Measurements from ENCODE around the gene SERPINB5.

Gene SERPINB5, protein sequence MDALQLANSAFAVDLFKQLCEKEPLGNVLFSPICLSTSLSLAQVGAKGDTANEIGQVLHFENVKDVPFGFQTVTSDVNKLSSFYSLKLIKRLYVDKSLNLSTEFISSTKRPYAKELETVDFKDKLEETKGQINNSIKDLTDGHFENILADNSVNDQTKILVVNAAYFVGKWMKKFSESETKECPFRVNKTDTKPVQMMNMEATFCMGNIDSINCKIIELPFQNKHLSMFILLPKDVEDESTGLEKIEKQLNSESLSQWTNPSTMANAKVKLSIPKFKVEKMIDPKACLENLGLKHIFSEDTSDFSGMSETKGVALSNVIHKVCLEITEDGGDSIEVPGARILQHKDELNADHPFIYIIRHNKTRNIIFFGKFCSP

DNA sequence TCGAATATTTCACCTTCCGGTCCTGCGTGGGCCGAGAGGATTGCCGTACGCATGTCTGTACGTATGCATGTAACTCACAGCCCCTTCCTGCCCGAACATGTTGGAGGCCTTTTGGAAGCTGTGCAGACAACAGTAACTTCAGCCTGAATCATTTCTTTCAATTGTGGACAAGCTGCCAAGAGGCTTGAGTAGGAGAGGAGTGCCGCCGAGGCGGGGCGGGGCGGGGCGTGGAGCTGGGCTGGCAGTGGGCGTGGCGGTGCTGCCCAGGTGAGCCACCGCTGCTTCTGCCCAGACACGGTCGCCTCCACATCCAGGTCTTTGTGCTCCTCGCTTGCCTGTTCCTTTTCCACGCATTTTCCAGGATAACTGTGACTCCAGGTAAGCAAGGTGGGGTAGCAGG, at the start of gene SERPINB5:
SERPINB5 (plus strand) TSS at position 291 of the 400 bp plus-strand sequence. CDS start 7,471 bp downstream, outside the sequence.
- peaks cover 5 to 25% of the 10 kb centered on the region in 2 donors for H3K27me3 Mint-ChIP-seq
- no peak within 1 kb of the TSS for H3K27ac Mint-ChIP-seq
- no peak for ATAC-seq (replicated peaks)
- H3K9me3 Mint-ChIP-seq: no peaks in the 10 kb centered on the region
- no peak for DNase-seq
- no peaks in the 10 kb centered on the region for H3K4me1 Mint-ChIP-seq
- H3K4me3 Mint-ChIP-seq: no peak within 1 kb of the TSS
- no peaks in the 10 kb centered on the region for H3K36me3 Mint-ChIP-seq

DNA sequence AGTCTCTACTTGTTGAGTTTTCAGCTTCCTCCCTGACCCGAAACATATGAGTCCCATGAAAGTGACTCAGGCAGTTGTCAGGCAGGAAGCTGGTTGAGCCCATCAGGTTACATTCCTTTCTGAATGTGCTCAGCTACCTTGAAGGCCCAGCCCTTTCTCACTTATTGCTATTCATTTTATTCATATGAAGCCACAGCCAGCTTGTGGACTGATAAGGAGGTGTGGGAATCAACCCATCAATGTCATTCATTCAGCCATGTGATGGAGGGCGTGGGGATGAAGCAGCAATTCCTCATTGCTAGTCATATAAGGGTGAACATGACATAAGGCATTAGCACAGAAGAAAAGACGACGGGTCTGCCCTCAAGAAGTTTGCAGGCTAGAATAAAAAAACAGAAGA, 49.2 kb upstream of the SERPINB5 start:
- Mint-ChIP-seq H3K36me3 (no peaks in the 10 kb centered on the region), H3K4me3 (no peak overlapping the region), H3K27ac (no peak overlapping the region), H3K27me3 (peaks cover 9 to 18% of the 10 kb centered on the region in 2 donors), H3K4me1 (peaks cover 10 to 11% of the 10 kb centered on the region in 2 donors), H3K9me3 (no peaks in the 10 kb centered on the region)
- DNase-seq (no peak), ATAC-seq (replicated peaks) (no peak)

DNA sequence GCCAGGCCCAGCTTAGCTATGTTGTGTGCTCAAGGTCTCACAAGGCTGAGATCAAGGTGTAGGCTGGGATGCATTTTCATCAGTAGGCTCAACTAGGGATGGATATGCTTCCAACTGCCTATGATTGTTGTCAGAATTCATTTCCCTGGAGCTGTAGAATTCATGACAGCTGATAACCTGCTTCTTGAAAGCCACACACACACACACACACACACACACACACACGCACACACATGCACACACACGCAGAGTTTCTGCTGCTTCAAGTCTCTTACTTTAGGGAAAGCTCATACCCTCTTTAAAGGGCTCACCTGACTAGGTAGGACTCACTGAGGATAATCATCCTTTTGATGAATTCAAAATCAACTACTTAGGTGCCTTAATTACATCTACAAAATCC, 46.2 kb upstream of the SERPINB5 start:
- ATAC-seq (replicated peaks): no peak
- Mint-ChIP-seq H3K27me3 (peaks cover 9 to 24% of the 10 kb centered on the region in 2 donors), H3K4me3 (no peak overlapping the region), H3K27ac (no peak overlapping the region), H3K36me3 (no peaks in the 10 kb centered on the region), H3K4me1 (no peaks in the 10 kb centered on the region), H3K9me3 (no peaks in the 10 kb centered on the region)
- no peak for DNase-seq

DNA sequence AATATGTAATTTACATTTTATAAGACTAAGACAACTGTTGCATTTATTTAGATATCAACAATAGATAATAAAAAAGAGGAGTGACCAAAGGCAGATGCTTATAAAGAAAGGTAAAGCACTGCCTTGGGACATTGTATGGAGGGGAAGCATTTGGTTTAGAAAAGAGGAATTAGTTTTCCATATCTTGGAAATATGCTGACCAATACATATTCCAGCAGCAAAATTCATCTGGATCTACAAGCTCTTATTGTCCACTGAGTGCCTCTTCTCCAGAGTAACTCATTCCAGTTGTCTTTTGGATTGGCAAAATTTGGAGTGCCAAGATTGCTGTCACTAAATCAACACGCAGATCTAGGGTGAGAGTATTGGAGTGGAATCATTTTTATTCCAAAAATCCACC, 45.6 kb upstream of the SERPINB5 start:
- ATAC-seq (replicated peaks): no peak
- Mint-ChIP-seq H3K27ac (no peak overlapping the region), H3K4me1 (no peaks in the 10 kb centered on the region), H3K27me3 (peaks cover 12 to 23% of the 10 kb centered on the region in 2 donors), H3K9me3 (no peaks in the 10 kb centered on the region), H3K4me3 (no peak overlapping the region), H3K36me3 (no peaks in the 10 kb centered on the region)
- no peak for DNase-seq

DNA sequence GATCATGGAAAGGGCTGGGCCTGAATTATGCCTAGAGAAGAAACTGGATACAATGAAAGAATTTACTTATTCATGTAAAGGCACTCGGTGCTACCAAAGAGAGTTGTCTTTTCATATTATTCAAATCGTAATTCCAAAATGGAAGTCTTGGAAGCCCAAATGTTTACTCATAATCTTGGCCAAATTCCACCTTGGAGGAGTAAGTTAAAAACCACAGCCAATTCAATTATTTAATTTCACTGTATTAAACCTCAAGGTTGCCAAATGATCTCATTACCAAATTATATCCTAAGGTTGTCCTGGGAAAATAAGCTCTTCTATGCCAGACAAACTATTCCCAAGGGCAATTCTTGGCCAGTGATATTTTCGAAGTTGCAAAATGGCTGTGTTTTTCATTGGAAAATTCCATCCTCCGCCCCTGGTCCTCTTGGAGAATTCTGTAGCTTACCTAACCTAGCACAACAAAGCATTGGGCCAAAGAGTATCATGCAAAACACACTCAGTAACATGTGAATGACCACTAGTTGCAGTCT, 43.4 kb upstream of the SERPINB5 start:
- ATAC-seq (replicated peaks) (no peak), DNase-seq (no peak)
- Mint-ChIP-seq H3K4me3 (no peak overlapping the region), H3K27me3 (peaks cover 14 to 23% of the 10 kb centered on the region in 2 donors), H3K9me3 (no peaks in the 10 kb centered on the region), H3K36me3 (no peaks in the 10 kb centered on the region), H3K27ac (no peak overlapping the region), H3K4me1 (no peaks in the 10 kb centered on the region)

DNA sequence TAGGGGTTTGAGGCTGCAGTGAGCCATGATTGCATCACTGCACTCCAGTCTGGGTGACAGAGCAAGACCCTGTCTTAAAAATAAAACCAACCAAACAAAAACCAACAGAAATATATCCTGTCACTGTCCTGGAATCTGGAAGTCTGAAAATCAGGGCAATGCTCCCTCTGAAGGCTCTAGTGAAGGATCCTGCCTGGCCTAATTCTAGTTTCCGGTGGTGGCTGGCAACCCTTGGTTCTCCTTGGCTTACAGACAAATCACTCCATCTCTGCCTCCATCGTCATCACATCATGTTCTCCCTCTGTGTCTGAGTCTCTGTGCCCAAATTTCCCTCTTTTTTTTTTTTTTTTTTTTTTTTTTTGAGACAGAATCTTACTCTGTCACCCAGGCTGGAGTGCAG, 38.6 kb upstream of the SERPINB5 start:
- DNase-seq: no peak
- Mint-ChIP-seq H3K27me3 (peaks cover 6 to 13% of the 10 kb centered on the region in 2 donors), H3K36me3 (no peaks in the 10 kb centered on the region), H3K4me1 (peaks cover 0 to 2% of the 10 kb centered on the region in 2 donors), H3K27ac (no peak overlapping the region), H3K4me3 (no peak overlapping the region), H3K9me3 (no peaks in the 10 kb centered on the region)
- ATAC-seq (replicated peaks): no peak

DNA sequence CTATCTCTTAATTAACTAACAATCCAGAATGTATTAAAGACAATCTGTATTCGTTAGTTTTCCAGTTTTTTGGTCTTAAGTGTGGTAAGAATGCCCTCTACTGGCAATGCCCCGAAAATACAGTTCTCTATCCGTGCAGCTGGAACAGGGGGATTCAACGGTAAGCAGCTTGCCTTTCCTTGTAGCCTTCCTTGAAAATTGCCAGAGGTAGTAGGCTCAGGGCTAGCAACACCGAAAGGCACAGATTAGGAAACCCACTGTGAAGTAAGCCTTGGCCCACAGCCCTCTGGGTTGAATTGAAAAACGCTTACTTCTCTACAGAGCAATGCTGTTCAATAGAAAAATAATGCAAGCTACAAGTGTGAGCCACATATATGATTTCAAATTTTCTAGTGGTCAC, 37.4 kb upstream of the SERPINB5 start:
- ATAC-seq (replicated peaks) (peak; percentile 50 to 61), DNase-seq (peak; percentile 12)
- peaks cover 6 to 7% of the 10 kb centered on the region in 2 donors for H3K27me3 Mint-ChIP-seq
- H3K9me3 Mint-ChIP-seq: no peaks in the 10 kb centered on the region
- peaks cover 5 to 9% of the 10 kb centered on the region in 2 donors for H3K4me1 Mint-ChIP-seq
- no peak overlapping the region for H3K27ac Mint-ChIP-seq
- no peak overlapping the region for H3K4me3 Mint-ChIP-seq
- no peaks in the 10 kb centered on the region for H3K36me3 Mint-ChIP-seq

DNA sequence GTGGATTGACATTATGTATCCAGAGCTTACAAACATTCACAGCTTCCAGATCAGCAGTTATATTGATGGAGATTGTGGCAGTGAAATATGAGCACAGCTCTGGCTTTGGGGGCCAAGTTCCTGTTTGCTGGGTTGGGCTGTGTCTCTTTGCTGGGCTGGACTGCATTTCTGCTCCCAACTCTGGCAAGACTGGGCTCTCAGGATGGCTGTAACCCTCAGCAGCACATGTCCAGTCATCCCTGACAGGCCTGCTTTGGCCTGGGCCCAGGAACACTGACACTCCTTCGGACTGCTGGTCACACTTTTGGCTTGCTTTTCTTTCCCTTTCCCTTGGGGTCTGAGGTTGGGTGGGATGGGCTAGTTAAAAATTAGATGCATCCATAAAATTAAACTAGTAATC, 36.5 kb upstream of the SERPINB5 start:
- H3K27ac Mint-ChIP-seq: no peak overlapping the region
- H3K4me1 Mint-ChIP-seq: peaks cover 11 to 18% of the 10 kb centered on the region in 2 donors
- peaks cover 6 to 7% of the 10 kb centered on the region in 2 donors for H3K27me3 Mint-ChIP-seq
- ATAC-seq (replicated peaks): no peak
- H3K4me3 Mint-ChIP-seq: no peak overlapping the region
- no peaks in the 10 kb centered on the region for H3K36me3 Mint-ChIP-seq
- no peak for DNase-seq
- no peaks in the 10 kb centered on the region for H3K9me3 Mint-ChIP-seq

DNA sequence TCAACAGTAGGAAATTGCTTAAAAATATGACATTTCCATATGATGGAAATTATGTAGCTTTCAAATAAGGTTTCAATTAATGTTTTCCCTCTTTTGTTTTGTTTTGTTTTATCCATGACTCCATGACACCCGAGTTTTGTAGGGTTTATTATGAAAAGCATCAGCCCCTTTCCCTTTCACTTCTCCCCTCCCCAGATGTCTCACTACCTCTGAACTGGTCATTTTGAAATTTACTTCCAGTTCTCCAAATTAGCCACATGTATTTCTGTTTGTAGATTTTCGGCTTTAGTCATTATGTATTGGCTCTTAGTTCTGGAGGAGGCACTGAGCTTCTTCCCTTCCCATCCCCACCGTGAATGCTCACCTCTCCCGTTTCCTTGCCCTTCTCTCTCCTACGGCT, 35.9 kb upstream of the SERPINB5 start:
- H3K36me3 Mint-ChIP-seq: no peaks in the 10 kb centered on the region
- DNase-seq: no peak
- no peaks in the 10 kb centered on the region for H3K9me3 Mint-ChIP-seq
- peaks cover 12 to 23% of the 10 kb centered on the region in 2 donors for H3K4me1 Mint-ChIP-seq
- H3K27me3 Mint-ChIP-seq: peaks cover 5 to 7% of the 10 kb centered on the region in 2 donors
- H3K27ac Mint-ChIP-seq: no peak overlapping the region
- H3K4me3 Mint-ChIP-seq: no peak overlapping the region
- no peak for ATAC-seq (replicated peaks)

DNA sequence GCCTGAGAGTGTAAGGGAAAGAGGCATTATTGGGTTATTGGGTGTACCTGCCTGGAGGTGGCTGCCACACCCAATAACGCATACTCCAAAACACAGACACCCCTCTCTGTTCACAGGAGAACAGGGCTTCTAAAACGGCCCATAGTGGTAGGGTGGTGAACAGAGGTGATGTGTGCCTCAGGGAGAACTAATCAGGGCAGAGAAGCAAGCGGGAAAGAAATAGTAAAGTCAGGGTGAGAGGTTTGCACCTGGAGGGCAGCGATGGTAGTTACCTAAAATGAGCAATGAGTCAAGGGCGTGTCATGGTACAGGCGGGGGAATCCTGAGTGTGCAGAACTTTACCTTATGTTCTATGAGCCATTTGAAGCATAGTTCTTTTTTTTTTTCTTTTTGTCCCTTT, 32.9 kb upstream of the SERPINB5 start:
- no peak for DNase-seq
- Mint-ChIP-seq H3K9me3 (peaks cover 0 to 1% of the 10 kb centered on the region in 2 donors), H3K27me3 (no peaks in the 10 kb centered on the region), H3K27ac (no peak overlapping the region), H3K4me3 (no peak overlapping the region), H3K4me1 (peaks cover 15 to 23% of the 10 kb centered on the region in 2 donors), H3K36me3 (no peaks in the 10 kb centered on the region)
- peak in 1 of 2 donors; percentile 18 for ATAC-seq (replicated peaks)

DNA sequence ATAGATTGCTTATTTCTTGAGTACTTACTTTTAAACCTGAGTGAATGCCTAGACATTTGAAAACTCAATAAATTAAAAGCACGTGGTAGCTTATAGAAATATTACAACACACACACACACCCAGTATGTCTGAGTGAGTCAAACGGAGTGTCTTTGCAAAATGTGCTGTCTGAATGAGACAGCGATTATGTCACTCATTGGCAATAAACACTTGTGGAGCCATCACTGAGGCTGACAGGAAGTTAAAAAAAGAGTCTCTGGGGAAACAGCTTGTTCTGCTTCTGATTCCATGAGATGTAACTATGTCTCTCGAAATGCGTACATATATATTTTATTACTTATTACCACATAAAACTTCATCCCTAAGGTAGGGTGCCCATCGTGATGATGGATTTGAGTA, 32.2 kb upstream of the SERPINB5 start:
- Mint-ChIP-seq H3K36me3 (no peaks in the 10 kb centered on the region), H3K27ac (no peak overlapping the region), H3K27me3 (no peaks in the 10 kb centered on the region), H3K9me3 (peaks cover 0 to 1% of the 10 kb centered on the region in 2 donors), H3K4me1 (peaks cover 13 to 23% of the 10 kb centered on the region in 2 donors), H3K4me3 (no peak overlapping the region)
- DNase-seq (no peak), ATAC-seq (replicated peaks) (peak; percentile 83 to 84)

DNA sequence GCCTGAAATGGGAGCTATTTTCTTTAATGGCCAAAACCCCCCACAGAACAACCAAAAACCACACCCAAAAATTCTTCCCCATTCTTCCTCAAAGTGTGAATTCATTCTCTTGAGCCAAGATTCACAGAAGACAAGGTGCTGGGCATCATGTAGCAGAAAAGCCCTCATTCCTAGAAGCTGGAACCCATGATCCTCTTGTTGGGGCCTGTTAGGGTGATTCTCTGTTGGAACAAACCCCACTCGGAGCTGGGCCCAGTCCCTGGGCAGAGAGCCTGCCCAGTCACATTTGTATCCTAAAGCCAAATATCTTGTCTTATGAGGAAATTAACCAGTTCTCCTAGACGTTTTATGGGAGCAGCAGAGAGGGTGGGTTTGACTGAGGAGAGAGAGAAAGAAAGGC, 31.7 kb upstream of the SERPINB5 start:
- Mint-ChIP-seq H3K4me3 (no peak overlapping the region), H3K36me3 (no peaks in the 10 kb centered on the region), H3K27ac (no peak overlapping the region), H3K27me3 (no peaks in the 10 kb centered on the region), H3K9me3 (peaks cover 0 to 1% of the 10 kb centered on the region in 2 donors), H3K4me1 (peaks cover 13 to 23% of the 10 kb centered on the region in 2 donors)
- ATAC-seq (replicated peaks): no peak
- DNase-seq: no peak

DNA sequence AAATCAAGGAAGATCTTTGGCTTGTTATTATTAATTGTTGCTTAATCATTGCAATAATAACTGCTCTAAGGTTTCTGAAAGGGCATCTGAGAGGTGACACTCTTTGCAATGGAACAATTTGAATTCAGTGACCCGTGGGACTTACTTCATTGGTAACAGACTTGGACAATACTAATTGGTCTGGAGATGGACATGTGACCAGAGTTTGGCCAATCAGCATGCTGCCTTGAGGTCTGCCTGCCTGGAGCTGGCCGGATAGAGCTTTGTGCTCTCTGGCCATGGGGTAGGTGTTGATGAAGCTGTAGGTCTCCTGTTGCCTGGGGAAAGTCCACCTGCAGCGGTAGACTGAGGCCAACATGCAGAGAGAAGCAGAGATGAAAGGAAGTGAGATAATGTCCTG, 30.5 kb upstream of the SERPINB5 start:
- peak; percentile 38 to 55 for ATAC-seq (replicated peaks)
- Mint-ChIP-seq H3K9me3 (peaks cover 0 to 1% of the 10 kb centered on the region in 2 donors), H3K27me3 (no peaks in the 10 kb centered on the region), H3K4me1 (peaks cover 13 to 23% of the 10 kb centered on the region in 2 donors), H3K36me3 (no peaks in the 10 kb centered on the region), H3K27ac (no peak overlapping the region), H3K4me3 (no peak overlapping the region)
- no peak for DNase-seq

DNA sequence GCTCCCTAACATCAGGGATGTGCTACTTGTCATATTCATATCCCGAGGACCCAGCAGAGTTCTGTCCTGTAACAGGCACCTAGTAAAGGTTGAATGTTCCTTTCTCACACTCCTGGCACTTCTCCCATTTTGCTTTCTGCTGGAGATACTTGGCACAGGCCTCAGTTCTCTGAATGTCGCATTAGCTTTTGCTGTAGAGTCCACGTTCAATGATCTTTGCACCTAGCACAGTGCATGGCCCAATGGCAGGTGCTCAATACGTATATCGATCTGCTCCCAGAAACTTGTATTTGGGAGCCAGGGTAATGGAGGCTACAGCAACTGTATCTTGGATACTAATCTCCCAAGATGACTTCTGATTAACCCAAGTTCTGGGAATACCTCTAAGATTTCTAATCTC, 29.7 kb upstream of the SERPINB5 start:
- Mint-ChIP-seq H3K27me3 (no peaks in the 10 kb centered on the region), H3K9me3 (peaks cover 0 to 1% of the 10 kb centered on the region in 2 donors), H3K4me1 (peaks cover 13 to 23% of the 10 kb centered on the region in 2 donors), H3K27ac (no peak overlapping the region), H3K36me3 (no peaks in the 10 kb centered on the region), H3K4me3 (no peak overlapping the region)
- DNase-seq (no peak), ATAC-seq (replicated peaks) (no peak)

DNA sequence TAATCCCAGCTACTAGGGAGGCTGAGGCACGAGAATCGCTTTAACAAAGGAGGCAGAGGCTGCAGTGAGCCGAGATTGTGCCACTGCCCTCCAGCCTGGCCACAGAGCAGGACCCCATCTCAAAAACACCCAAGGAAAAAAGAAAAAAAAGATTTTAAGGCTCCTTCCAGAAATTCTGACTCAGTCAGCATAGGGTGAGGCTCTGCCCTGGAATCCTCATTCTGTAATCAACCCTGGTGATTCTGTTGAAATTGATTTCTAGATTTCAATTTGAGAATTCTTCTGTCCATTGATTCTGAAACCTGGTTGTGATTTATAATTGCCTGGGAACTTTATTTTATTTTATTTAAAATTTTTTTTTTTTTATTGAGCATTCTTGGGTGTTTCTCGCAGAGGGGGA, 27.3 kb upstream of the SERPINB5 start:
- H3K27ac Mint-ChIP-seq: no peak overlapping the region
- peaks cover 0 to 1% of the 10 kb centered on the region in 2 donors for H3K9me3 Mint-ChIP-seq
- no peaks in the 10 kb centered on the region for H3K27me3 Mint-ChIP-seq
- no peak overlapping the region for H3K4me3 Mint-ChIP-seq
- ATAC-seq (replicated peaks): no peak
- H3K36me3 Mint-ChIP-seq: no peaks in the 10 kb centered on the region
- DNase-seq: no peak
- peaks cover 9 to 14% of the 10 kb centered on the region in 2 donors for H3K4me1 Mint-ChIP-seq
